Testis (tissue), 2 donors: ENCODE results near the gene RPTOR.

ENCODE experiments used
- CTCF ChIP-seq, 3 experiments: fragments of 450-650 bp in 2 of 3; fragments of 200-600 bp in 1 of 3; sonication (generic) in 1 of 3; IDR thresholded peaks; one replicate each; pipeline ENCODE4 v1.5.1; 2016 to 2019; ENCODE audit warnings: antibody characterized with exemption in 3 of 3, mild to moderate bottlenecking in 2 of 3, moderate library complexity in 1 of 3
- POLR2A ChIP-seq: fragments of 450-650 bp; IDR thresholded peaks from one replicate; pipeline ENCODE4 v1.6.1; 2017; ENCODE audit warnings: antibody characterized with exemption, mild to moderate bottlenecking, moderate library complexity

GRCh38 chr17:80836971-80837481 lies 292.4 kb downstream of the RPTOR start:
- TF ChIP-seq CTCF (IDR thresholded peaks at IDR 0.05) (no peak), POLR2A (no peak)
